NOMO-1 treated with dmso at 0.1 percent for 144 hours (cell line): ENCODE results near the gene PHC1.
"Not testable (repeated sequence)": the region's sequence is repeated elsewhere in the genome, so short reads cannot be mapped to it uniquely, and the experiment has no call there.

Source experiments
- DNase-seq: peaks from one replicate; lab custom pipeline; 2025; ENCODE audit not compliant: unreplicated experiment; lab: John Stamatoyannopoulos, UW

Gene PHC1

DNA sequence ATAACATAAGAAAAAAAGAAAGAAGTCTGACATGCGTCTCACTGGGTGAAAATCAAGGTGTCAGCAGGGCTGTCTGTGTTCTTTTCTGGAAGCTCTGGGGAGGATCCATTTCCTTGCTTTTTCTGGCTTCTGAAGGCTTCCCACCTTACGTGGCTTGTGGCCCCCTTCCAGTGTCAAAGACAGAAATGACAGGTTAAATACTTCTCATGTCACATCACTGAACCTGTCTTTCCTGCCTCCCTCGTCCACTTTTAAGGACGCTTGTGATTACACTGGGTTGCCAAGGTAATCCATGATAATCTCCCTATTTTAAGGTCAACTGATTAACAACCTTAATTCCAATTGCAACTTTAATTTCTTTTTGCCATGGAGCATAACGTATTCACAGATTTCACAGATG is 4.6 kb upstream of the PHC1 start:
- no peak for DNase-seq

DNA sequence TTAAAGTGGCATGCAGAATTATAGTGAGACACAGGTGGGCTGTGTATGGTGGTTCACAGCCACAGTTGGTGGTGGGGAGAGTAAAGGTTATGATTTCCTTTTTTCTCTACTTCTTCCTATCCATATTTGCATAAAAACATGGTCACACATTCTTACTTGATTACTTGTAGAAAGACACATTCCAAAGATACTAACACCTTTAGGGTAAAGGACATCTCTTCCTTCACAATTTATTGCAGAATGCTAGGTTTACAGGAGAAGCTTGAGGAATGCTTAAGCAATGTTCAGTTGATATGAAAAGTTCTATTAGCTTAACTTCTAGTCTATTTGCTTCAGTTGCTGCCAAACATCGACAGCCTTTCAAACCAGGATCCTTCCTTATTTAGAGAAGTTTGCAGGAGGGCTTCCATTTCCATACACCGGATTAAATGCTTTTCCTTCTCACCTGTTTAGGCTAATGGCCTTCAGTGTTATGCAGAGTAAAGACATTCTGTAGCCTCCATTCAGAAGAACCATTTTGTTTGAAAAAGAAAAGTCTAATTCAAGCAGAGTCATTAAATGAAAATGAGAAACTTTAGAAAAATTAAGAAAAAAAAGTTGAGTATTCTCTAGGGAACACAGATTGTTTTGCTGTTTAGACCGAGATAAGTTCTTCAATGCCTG is 2.6 kb upstream of the PHC1 start:
- no peak for DNase-seq

DNA sequence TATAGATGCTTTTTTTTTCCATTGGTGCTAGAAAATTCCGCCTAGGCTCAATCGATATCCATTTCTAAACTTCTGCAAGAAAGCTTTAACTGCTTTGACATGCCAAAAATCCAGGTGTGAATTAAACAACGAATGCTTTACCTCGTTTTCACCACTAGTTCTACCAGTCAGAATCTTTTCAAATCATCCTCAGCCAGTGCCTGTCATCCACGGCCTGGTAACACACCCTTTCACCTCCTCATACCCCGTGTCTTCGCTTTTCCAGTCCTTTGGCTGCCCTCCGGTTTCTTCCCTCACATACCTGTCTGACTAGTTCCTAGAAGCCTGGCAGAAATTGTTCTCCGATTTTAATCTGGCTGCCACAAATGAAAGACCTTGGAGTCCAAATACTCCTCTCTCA is 1.4 kb upstream of the PHC1 start:
- no peak for DNase-seq

DNA sequence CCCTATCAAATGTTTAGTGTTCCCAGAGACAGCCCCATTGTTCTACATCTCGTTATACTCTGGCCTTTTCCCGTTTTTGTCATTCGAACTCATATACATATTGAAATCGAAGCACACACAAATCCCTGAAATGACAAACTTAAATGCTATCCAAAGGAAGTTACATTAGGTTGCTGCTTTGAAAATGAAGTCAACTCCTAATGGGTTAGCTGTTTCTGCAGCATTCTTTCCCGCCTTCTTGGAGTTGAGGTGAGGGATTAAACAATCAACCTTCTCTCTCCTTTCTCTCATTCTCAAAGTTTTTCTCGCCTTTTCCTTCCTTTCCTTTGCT is 642 bp upstream of the PHC1 start:
- no peak for DNase-seq

DNA sequence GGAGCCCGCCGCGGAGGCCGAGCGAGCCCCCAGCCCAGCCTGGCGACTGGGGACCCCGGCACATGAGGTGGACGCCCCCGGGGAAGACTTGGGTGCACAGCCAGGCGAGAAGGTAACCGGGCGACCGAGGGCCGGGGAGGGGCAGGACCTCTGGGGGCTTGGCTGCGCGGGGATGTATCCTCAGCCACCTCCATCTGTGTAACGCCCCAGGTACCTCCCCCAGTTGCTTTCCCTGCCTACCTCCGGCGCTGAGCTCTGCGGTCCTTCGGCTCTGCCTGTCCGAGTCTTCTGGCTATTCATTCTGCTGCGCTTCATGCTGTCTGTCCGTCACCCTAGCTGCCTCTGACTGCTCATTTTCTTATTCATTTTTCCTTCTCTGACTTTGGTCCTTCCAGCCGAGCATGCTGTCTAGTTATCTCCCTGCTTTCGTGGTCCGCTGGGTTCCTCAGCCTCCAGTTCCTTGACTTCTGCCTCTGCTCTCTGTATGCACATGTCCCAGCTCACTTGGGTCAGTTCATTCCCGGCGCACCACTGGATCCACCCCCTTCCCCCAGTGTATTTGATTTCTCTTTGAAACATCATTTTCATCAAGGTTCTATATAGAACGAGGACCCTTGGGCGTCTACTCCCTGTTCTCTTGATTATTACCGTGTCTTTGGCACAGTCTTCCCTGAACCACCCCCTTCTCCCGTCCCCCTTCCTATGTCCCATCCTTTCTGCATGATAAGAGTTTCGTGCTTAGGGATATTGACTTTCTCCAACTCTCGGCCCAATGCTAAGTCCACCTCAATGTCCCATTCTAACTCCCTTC is 612 bp downstream of the PHC1 start:
- DNase-seq = peak; percentile 14

DNA sequence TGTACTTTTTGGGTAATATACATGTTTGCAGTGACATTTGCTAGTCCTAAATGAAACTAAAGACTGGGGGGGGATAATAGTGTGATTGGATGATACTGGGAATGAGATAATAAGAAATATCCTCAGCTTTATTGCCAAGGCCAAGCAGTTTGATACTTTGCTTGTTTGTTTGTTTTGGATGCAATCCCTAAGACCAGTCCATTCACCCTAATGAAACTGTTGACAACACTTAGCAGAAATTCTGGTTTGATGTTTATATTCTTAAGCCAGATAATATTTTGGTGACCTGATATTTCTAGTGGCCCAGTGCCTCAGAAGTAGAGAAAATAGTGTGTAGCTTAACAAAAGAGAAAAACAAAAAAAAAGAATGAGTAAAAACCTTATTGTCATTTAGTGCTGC is 1.8 kb downstream of the PHC1 start:
- no peak for DNase-seq

DNA sequence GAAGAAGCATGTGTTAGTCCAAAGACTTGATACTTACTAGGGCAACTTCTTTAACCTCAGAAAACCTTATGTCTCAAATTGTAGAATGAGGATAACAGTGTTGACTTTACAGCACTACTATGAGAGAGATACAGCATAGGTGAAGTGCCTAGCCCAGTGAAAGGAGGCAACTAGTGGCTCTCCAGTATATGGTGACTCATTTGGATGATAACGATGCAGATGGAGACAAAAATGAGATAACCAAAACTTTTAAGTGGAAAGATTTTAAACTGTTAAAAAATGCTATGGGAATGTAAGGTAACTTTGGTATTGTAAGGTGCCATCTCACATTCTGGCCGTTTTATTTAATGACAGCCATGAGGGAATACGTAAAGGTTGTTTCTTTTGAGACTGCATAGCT is 2.7 kb downstream of the PHC1 start:
- no peak for DNase-seq

DNA sequence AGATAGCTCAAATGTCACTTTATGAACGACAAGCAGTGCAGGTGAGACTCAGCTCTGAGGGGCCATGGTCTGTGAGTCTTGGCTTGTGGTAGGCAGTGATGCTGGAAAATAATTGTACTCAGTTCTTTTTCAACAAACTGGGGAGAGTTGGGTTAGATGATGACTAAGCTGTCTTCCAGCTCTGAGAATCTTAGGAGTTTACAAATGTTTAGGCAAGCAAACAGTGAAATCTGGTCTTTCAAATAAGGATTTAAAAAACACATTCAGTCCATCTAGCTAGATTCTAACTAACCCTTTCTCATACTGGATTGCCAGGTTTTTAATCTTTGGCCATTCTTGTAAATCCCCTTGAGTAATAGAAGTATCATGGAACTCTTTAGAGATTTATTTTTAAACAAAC is 3.4 kb downstream of the PHC1 start:
- no peak for DNase-seq

DNA sequence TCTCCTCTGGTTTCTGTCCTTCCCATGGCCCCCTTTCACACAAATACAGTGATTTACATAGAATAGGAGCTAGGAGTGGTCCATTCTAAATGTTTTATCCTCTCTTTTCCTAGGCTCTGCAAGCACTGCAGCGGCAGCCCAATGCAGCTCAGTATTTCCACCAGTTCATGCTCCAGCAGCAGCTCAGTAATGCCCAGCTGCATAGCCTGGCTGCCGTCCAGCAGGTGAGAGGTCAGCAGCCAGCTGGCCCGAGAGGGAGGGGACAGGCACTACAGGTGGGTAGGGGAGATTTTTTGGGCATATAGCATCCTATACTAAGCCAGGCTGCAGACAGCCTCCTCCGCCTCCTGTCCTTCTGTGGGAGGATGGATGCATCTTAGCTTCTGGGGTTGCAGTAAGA is 5.3 kb downstream of the PHC1 start:
- DNase-seq = not testable (repeated sequence)

DNA sequence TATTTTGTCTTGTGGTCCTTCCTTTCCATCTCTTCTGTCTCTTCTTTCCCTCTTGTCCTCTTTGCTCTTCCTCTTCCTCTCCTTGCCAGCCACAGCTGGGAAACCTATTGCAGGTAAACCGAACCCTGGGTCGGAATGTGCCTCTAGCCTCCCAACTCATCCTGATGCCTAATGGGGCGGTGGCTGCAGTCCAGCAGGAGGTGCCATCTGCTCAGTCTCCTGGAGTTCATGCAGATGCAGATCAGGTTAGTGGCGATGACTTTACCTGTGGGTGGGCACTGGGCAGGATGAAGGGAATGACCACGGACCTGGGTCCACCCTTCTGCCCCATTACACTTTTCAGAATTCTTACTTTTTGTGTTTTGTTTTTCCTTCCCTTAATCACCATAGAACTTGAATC is 8.2 kb downstream of the PHC1 start:
- no peak for DNase-seq

DNA sequence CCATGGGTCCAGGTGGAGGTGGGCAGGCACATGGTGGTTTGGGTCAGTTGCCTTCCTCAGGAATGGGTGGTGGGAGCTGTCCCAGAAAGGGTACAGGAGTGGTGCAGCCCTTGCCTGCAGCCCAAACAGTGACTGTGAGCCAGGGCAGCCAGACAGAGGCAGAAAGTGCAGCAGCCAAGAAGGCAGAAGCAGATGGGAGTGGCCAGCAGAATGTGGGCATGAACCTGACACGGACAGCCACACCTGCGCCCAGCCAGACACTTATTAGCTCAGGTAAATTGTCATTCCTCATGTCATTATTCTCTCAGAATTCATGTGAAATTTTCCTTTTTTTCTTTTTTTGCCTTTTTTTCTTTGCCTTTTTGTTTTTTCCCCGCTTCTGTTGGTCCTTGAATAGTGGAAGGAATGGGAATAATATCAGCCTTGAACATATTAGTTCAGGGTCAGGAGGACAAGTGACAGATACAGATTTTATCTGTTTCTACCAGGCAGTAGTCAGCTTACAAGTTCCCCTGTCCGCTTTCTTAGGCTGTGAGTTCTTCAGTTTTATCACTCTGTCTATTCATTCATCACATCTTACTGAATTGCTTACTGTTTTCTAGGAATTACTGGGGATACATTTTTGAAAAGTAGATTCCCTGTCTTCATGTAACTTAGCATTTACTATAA is 16.5 kb downstream of the PHC1 start:
- not testable (repeated sequence) for DNase-seq

DNA sequence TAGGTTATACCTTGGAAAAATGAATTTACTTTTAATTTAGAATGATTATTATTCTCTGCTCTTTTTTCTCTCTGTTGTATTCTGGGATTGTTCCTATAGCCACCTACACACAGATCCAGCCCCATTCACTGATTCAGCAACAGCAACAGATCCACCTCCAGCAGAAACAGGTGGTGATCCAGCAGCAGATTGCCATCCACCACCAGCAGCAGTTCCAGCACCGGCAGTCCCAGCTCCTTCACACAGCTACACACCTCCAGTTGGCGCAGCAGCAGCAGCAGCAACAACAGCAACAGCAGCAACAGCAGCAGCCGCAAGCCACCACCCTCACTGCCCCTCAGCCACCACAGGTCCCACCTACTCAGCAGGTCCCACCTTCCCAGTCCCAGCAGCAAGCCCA is 18.2 kb downstream of the PHC1 start:
- DNase-seq = not testable (repeated sequence)

DNA sequence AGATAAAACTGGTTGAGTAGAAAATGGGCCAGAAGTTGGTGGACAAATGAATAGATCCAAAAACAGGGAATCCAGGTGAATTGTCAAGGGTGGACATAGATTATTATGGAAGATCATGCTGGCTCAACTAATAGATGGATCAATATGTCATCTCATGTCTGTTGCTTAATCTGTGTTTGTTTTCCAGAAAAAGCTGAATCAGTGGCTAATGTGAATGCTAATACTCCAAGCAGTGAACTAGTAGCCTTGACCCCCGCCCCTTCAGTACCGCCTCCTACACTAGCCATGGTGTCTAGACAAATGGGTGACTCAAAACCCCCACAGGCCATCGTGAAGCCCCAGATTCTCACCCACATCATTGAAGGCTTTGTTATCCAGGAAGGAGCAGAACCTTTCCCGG is 19.8 kb downstream of the PHC1 start:
- not testable (repeated sequence) for DNase-seq

DNA sequence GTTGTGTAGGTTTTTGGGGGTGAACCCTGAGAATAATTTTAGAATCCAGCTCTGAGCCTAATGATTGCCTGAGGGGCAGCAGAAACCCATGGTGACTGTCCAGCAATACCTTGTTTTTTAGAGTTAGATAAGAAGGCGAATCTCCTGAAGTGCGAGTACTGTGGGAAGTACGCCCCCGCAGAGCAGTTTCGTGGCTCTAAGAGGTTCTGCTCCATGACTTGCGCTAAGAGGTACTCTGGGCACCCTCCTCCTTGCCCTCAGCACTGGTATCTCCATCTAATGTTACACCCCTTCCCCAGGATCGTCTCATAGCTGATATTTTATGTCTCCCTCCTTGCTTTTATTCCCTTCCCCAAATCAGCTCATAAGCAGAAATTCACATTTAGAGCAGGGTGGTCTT is 22.4 kb downstream of the PHC1 start:
- DNase-seq = no peak

DNA sequence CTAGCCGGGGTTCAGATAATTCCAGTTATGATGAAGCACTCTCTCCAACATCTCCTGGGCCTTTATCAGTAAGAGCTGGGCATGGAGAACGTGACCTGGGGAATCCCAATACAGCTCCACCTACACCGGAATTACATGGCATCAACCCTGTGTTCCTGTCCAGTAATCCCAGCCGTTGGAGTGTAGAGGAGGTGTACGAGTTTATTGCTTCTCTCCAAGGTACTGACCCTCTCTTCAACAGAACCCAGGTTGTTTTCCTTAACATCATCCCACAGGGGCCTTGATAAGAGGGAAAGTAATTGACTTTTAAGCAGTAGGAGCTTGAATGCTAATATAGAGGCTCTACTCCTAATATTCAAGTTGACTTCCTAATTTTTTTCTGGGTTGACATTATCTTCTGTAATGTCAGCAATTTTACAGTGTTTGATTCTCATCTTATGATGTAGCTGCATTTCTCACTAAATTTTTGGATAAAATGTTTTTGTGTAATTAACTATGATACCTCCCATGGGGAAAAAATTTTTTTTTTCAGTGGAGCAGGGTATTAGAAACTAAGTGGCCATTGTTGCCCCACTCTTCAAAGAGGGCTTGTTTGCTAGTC is 23.6 kb downstream of the PHC1 start:
- DNase-seq = not testable (repeated sequence)

DNA sequence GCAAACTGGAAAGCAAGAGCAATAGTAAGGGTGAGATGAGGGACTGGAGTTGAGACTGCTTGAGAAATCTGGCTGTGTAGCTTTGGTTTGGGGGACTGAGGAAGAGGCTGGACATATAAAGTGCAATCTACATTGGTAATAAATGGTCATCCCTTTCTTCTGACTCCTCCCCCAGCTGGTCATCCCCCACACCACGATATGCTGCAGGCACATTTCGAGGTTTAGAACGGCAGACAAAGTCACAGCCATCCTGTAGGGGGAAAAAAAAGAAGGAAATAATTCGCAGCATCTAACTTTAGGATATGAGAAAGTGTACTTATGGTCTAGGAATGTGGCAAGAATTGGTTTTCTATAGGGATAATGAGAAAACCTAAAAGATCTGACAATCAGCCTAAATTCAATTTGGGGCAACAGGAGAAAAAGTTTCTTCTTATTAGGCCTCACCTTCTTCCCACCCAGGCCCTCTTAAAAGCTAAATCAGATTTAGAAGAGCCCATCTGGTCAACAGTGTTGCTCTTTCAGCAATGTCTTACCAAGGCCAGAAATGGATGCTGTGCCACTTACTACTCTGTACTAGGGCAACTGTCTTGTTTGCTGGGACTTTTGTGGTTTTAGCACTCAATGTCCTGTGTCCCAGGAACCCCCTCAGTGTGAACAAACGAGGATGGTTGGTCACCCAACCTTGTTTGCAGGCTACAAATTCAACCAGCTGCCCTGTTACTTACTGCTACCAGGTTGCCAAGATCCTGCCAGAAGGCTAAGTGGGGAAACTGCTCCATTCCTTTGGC is 27.6 kb downstream of the PHC1 start:
- DNase-seq = no peak

DNA sequence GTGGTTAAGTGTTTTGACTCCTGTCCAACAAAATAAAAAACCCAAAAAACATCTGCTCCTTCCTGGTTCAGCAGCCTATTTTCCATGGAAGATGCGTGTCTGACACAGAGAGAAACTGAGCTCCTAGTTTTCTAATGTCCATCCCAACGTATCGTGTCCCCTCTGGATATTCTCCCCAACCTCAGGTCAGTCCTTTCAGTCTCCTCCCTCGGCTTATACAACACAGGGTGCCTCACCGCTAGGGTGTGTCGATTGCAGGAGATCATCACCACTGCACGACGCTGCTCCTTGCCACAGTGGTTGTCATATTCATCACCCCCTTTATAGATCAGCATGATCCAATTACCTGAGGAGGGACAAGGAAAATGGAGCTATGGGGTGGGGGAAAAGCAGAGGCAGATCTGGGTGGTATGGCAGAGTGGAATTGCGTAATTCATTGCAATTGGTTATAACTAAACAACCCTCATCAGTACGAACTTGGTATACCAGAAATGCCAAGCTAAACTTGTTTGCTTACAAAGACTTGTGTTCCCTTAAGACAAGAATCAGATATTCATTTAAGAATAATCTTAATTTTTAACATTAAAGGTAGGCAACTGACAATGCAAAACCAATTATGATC is 29.4 kb downstream of the PHC1 start:
- no peak for DNase-seq

DNA sequence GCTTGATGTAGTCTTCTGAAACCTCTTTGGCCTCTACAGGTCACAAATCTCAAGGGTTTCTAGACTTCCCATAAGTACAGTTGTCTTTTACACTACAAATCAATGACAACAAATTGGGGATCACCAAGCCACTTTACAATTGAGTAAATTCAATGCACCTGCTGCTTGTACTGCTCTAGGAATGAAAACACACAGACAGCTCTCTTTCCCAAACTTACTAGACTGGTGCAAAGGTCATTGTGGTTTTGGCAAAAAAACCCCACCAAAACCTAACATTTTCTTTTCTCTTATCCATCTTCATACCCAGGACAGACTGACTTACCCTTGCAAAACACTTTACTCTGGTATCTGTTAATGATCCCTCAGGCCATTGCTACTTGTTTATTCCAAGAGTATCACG is 32.4 kb downstream of the PHC1 start:
- no peak for DNase-seq

DNA sequence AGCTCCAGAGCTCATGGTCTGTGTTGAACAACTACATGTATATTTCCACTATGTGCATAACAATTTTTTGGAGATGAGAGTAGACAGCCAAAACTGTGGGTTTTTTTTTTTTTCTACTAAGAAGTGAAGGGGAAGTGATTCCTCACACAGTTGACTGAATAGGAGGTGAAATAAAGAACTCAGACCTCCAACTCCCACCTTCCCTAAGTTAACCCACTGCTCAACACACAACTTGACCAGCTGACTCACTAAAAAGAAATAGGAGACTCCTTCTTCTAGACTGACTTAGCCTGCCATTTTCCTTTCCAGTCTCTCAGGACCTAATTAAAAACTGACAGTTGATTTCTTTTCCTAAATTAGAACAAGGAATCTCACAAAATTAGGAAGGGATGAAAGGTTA is 33.4 kb downstream of the PHC1 start:
- DNase-seq = no peak

DNA sequence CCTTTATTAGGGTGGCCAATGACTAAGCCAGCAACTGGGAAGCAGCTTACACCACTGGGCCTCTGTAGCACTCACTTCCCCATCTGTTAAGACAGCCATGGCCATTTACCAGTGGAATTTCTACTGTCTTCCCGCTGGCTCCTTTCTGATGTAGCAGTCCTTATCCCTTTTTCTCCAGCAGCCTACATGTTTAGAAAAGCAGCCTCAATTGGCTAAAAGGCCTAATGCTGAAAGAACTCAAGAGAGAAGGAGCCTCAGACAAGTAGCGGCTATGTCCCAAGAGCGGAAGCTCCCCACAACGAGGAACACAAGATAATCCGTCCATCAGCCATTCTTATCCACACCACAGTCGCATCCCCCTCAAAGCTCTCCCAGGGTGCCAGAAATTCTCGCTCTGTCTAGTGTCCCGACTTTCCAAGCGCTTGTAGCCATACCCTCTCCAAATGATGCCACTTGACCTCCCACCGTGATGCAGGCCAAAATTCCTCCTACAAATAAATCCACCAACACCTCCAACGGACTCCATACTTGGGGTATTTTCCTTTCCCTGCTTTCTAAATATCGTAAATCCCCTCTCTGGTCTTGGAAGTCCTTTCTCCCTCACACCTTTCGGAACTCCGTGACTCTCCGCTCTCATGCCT is 34.5 kb downstream of the PHC1 start:
- peak; percentile 71 for DNase-seq
